HG02840 (cell line): ENCODE data around the gene CACNB1.

Experiments
- ATAC-seq: cut with Tn5 transposase; IDR thresholded peaks from one replicate; pipeline ENCODE4 v1.9.1; 2021; ENCODE audit warnings: mild to moderate bottlenecking, moderate library complexity, moderate number of reproducible peaks; ENCODE audit not compliant: unreplicated experiment, low FRiP score

CACNB1 gene

DNA sequence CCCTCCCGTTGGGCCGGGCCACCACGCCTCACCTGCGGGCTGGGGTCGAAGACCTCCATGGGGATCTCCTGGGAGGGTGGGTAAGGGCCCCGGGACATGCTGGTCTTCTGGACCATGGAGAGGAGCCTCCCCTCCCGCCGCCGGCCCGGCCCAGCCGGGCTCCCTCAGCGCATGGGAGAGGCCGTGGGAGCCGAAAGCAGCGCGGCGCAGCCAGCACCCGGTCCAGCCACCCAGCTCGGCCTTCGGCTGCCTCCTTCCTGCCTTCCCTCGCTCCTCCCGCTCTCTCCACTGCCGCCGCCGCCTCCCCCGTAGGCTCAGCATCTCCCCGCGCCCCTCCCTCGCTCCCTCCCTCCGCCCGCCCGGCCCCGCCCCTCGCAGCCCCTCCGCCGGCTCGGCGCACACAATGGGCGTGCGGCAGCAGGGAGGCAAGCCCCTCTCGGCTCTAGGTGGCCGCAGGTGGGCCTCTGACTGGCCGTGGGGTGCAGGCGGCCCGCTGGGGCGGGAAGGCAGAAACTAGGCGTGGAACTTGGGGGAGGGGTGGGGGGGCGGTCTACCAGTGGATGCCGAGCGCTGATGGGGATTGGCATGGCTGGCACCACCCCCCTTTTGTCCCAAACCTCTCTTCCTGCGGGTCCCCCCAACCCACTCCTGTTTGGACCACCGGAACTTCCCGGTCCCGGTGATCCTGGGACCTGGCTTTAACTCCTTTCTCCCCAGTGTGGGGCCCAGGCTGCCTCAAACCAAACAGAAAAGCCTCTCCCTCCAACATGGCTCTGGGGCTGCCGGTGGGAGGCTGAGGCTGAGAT is at the start of gene CACNB1:
CACNB1 (minus strand) TSS at position 290 of the 806 bp plus-strand sequence; CDS start at position 116, 174 bp downstream.
- no peak for ATAC-seq

DNA sequence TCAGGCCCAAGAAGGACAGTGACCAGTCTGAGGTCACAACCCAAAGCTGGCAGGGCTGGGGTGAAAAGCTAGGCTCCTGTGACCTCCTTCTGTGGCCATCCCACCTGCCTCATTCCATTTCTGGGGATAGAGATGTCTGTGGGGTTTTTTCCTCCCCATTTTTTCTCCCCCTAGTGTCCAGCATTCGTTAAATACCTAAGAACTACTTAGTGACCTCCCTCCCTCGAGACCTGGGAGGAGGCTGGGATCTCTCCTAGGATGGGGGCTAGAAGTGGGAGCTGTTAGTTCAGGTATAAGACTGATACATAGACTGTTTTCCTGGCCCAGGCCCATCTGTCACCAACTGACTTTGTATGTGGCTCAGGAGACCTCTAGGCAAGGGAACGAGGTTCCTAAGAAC is 48.8 kb upstream of the CACNB1 start:
- no peak for ATAC-seq

DNA sequence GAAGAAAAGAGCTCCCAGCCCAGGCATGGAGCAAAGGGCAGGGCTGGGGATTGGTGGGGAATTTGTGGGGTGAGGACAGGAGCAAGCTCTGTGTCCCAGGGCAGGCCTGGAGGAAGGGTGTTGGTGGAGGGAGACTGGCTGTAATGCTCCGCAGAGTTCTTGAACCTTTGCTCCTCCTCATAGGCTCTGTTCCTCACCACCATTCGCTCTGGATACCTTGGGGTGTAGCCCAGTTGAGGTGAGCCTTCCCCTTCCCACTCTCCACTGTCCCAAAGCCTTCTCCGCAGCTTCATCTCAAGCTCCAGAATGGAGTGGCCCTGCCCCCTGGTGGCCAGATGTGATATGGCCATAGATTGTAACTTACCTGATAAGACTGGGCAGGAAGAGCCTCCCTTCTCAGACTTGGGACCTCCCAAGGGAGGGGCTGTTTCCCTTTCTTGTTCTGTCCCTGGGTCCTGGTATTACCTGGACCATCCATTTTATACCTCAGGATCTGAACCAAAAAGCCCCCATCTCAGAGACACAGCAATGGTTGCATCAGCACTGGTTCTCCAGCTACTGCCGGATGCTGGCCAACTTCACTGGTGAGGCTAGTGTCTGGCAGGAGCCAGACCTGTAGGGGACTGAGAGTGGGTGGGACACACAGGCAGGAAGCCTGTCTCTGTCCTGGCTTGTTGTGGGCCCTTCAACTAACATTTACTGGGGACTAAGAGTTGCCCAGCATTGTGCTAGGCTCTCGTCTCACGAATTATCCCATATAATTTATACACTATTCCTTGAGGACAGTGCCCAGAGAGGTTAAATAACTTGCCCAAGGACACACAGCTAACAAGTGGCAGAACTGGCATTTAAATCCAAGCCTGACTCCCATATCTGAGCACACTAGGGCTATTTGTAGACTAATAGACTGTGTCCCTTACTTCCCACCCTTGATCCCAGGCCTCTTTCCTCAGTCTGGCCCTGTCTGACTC is 47.4 kb upstream of the CACNB1 start:
- ATAC-seq = no peak

DNA sequence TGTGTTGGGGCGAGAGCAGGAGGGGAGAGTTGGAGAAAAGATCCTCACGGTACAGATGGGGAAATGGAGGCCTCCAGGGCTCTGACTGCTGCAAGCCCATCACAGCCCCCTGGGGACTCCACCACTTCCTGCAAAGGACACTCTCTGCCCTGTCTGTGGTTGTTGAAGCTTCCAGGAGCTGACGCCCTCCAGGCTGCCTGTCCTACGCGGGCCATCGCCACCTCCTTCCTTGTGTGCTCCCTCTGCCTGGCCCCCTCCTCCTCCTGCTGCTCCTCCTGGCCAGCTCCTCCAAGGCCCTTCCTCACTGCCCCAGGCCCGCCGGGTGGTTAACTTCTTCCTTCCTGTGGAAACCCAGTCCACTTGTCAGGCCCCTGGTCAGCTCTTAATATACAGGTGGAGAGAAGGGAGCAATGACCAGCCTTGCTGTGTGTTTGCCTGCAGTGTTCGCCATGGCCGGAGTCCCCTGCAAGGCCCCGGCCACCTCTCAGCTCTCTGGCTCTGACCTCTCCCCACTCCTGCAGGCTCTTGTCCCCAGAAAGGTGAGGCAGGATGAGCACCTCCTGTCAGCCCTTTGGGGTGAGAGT is 46.6 kb upstream of the CACNB1 start:
- no peak for ATAC-seq

DNA sequence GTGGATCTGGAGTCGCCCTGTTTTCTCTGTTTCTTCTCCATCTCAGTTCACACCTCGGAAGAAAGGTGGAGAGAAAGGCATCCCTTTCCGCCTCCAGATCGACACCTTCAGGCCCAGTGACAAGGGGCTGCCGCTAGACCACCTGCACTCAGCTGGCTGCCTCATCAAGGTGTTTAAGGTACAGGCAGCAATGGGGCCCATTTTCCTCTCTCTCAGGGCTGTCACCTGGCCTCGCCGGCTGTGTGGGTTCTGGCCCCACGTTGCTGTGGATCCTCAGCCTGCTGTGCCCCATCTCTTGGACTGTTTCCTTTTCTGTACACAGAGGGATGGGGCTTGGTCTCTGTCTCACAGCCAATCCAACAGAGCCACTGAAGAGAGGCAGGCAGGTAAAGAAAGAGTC is 45.7 kb upstream of the CACNB1 start:
- no peak for ATAC-seq

DNA sequence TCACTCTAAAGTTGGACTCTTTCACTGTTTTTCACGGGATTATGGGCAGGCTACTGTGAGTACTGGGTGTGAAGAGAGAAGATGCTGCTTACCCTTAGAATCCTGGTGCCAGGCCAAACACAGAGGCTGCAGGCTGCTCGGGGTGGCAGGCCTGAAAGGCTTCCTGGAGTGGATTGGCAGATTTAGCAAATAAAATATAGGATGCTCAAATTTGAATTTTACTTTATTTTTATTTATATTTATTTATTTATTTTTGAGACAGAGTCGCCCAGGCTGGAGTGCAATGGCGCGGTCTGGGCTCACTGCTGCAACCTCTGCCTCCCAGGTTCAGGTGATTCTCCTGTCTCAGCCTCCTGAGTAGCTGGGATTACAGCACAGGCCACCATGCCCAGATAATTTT is 43.2 kb upstream of the CACNB1 start:
- ATAC-seq = no peak

DNA sequence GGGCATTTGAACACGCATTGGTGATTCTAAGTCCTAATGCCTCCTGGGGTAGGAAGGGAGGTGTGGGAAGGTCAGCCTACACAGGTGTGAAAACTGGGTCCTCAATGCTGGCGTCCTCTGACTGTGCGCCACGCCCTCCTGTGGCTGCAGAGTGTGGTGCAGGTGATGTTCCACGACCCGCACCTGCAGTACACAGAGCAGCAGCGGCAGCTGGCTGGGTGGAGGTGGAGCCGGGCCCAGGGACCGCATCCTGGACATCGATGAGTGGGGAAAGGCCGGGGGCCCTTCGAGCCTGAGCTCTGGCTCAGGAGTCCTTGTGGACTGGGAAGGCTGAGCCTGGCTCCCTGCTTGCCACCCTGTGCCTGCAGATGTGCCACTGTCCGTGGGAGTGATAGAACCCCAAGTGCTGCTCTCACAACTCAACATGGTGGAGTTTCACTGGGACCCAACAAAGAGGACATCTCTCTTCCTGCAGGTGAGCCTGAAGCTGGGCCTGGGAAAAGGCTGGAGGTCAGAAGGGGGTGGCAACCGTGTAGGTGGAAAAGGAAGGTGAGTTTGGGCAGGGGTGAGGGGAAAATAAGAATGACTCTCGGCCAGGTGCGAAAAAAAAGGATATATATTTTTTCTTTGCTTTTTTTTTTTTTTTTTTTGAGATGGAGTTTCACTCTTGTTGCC is 42.3 kb upstream of the CACNB1 start:
- ATAC-seq = no peak

DNA sequence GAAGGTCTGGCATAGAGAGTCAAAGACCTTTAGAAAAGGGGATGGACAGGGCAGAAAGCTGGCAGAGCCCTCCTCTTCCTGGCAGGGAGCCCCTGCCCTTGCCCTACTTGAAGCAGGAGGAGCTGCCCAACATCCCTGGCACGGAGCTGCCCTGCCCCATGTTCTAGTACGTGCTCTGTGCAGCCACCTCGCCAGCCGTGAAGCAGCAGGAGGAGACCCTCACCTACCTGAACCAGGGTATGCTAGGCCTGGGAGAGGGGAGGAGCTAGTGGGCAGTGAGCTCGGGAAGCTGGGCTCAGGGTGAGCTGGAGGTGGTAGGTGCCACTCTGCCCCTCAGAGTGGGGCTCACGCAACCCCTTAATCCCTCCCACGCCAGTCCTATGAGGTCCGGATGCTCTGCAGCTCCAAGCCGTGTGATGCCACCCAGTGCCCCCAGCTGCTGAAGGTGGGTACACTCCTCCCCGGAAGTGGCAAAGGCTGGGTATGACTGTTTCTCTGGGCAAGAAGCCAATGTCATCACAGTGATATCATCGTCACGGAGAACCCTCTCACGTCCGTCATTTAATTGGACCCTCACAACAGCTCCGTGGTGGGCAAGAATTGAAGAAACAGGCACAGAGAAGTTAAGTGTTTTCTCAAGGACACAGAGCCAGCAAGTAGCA is 41.0 kb upstream of the CACNB1 start:
- ATAC-seq = no peak

DNA sequence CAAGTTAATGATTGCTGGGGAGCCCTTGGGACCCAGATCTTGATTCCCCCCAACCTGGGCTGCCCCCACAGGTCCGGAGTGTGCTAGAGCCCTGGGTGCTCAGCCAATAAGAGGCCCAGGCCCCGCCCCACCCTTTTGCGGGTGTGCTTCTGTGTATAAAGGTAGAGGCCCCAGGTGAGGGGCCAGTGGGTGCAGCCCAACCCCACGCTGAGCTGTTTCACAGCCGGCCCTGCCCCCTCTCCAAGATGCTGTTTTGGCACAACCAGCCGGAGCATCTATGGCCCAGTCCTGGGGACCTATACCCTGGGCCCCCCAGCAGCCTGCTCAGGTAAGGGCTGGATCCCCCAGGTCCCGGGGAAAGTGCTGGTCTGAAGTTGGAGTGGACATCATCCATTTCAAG is 40.1 kb upstream of the CACNB1 start:
- no peak for ATAC-seq

DNA sequence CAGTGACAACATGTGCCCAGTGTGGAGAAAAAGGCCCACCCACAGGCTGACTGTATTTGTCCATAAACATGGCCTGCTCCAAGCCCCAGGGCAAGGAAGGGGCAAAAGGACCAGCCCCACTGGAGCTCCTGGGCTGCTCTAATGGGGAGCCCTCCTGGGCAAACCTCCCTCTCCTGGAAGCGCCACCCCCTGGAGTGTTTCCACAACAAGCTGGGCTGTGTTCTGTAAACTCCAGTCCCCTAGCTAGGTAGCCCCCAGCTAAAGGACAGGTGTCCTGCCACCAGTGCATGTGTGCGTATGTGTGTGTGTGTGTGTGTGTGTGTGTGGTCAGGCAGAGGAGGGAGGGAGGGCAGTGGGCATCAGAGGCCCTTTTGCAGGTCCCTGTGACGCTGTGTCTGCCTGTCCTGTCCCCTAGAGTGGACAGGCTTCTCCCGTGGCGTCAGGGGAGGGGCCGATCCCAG is 39.5 kb upstream of the CACNB1 start:
- no peak for ATAC-seq

DNA sequence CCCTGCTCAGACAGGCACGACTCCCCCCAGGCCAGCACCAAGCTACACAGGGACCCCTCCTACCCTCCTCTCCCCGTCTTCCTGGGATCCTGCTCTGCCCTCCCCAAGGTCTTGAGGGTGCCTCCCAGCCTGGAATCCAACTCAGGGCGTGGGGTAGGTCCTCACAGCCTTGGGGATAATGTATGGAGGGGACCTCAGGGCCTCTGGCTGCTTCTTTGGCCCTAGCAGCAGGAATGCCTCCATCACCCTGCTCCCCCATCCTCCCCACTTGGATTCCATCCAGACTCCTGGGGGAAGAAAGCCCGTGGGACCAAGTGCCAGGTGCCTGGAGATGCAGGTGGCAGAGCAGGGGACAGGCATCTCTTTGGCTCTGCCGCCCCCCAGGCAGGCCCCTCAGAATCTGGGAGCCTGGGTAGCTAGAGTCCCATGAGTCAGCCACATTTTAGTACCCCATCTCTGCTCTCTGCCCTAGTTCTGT is 39.0 kb upstream of the CACNB1 start:
- ATAC-seq = no peak

DNA sequence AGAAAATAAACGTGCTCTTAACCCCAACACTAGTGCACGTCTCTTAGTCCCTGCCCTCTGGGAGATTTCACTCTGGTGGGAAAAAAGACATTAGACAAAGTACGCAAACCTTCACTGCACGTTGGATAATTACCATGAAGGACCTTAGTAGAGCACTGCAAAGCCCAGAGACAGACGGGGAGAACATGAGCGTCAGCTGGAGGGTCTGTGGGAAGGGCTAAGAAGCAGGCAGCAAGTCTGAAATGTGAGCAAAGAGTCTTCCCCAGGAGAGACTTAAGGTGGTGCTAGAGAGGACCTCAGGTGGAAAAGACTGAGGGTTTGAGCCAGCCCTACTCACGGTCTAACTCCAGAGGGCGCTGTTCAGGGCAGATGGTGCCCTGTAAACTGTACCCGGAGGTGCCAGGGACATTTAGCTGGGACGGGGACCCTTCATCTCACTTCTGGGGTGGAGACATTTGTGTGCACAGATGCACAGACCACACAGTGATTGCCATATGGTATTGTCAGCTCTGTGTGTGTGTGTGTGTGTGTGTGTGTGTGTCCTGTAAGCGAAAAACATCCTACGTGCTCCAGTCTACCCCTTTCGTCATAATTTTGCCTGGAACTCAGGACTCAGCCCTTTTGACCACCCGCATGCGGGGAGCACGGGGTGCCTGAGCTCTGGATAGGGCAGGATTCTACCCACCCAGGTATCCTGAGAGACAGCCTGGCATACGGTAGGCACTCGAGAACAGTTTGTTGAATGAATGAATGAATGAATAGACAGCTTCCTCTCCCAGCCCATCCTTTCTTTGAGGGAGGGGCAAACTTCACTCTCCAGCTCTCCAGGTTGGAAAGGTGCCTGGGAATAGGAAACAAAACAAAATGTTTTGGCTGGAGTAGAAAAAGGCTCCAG is 38.3 kb upstream of the CACNB1 start:
- ATAC-seq = no peak

DNA sequence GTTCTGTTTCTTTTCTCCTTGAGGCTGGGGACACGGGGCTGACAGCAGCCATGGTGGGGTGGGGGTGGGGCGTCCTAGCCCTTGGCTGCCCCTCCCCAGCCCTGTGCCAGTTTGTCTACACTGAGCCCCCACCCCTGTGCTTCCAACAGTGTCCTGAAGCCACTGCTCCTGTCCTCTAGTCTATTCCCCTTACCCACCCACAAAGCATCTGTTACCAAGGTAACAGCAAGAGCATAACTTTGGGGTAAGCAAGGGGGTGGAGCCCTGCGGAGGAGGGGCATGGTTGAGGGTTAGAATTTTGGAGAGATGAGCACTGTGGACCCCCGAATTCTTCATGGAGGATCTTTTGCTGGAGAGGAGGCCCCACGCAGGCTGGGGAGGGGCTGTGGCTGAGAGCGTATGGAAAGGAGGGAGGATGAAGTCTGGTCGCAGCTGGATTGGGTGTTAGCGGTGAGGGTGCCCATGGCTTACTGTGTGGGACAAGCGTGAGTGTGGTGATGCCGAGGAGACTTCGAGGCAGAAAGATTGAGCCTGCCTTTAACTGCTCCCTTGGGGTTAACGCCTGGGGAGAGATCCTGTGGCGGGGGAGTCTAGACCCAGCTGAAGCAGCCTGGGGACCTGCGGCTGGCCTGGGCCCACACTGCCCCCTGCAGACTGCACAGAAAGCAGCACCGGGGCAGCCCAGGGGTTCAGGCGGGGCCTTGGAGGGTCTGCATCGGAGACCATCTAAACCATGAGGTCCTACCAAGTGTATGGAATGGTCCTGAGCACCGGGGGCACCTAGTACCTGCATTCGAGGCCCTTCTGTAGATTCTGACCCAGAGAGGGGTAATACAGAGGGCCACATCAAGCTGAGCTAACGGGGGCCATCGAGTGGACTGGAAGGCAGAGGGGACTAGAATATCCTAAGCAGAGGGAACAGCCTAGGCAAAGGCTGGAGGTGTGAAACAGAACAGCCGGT is 34.4 kb upstream of the CACNB1 start:
- ATAC-seq = no peak

DNA sequence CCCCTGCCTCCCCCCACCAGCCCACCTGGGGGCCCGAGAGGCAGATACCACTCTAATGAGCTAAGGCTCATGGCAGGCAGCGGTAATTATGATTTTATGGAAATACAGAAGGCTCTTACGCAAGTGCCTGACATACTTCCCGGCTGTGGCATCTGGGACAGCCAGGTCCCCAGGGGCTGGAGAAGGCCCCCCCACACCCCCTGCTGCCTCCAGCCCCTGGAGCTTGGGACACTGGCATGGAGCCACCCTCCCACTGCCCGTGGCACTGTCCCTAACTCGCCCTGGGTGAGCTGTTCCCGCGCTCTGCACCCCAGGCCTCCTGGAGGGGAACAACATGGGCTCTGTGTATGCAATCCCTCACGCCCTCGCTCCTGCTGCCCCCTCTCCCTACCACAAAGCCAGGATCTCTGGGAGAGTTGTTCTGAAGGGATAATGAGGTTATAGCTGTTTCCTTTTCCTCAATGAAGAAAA is 33.7 kb upstream of the CACNB1 start:
- ATAC-seq = no peak

DNA sequence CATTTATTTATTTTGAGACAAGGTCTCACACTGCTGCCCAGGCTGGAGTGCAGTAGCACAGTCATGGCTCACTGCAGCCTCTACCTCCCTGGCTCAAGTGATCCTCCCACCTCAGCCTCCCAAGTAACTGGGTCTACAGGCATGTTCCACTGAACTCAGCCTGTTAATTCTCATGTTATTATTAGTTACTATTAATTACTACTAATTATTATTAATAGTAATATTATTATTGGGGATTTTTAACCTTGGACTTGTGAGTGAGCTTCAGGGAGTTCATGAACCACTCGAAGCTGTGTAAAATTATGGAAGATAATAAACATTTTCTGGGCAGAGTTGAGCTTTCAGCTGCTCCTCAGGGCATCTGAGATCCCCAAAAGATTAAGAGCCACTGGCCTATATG is 32.9 kb upstream of the CACNB1 start:
- ATAC-seq = no peak

DNA sequence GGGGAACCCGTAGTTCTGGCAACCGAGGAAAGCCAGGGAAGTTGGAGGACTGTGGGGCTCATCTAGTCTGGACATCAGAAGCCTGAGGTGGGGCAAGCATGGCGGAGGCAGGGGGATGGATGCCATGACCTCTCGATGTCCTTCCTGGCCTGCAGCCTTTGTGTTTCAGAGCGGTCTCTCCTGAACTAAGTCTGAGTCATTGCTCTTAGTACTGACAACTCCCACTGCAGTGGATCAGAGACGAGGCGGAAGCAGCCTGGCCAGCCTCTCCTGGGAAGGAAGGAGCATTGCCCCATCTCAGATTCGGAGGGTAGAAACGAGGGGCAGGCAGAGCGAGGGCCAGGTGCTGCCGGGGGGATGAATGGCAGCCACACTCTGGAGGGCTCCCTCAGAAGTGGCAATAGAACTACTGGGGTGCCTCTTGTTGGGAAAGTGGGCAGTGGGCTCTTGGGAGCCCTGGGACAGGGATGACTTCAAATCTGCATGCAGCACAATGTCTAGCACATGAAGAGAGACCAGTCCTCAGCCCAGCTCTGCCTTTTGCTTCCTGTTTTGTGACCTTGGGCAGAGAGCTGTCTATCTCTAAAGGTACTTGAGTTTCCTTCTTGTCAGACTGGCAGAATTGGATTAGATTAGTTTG is 31.9 kb upstream of the CACNB1 start:
- no peak for ATAC-seq

DNA sequence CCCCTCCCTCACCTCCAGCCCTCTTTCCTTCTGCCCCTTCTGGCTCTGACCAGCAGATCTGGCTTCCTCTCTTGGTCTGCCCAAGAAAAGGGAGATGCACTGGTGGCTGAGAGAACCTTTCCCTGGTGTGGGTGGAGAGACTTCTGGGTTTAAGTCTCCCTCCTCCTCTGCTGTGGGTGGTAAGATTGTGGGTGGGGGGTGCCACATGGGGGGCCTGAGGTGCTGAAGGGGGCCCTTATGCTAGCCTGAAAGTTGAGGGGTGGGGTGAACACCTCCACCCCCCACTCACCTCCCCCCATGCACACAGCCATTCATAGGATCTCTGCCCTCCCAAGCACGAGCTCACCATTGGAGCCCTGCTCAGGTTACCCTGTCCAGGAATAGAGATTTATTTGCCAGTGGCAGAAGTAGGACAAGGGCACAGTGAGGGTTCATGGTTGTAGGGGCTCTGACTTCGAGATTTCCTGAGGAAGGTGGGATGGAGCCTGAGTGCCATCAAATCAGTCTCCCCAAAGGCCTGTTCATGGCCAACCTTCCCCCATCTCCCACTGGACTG is 30.0 kb upstream of the CACNB1 start:
- ATAC-seq = no peak
